Measurements from ENCODE around the gene OR10K2.

OR10K2 gene

DNA sequence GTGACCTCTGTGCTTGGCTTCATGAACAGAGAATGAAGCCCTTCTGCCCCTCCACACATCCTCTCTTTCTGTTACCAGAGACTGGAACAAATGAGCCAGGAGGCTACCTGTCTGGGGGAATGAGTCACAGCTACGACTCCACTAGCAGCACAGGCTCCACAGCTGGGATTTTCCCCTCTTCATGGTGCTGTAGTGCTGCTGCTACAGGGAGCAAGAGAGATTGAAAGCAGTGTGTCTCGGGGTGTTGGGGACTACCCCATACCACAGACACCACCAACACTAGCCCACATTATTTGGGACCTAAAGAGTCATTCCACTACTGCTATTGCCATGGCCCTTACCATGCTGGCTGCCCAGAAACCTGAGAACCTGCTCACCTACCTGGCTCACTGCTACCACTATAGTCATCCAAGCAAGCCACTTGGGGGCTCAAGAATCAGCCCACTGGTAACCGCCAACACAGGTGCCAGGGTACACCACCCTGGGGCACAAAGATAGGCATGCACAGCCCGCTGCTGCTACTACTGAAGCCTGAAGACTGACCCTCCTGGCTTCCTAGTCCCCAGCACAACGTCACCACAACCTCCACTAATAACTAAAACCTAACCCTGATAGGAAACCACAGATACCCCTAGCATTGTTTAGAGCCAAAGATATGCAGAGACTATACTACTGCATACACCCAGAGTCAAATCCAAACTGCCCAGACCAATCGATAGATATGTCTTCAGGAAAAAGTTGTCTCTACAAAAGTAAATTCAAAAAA, 54.7 kb downstream of the OR10K2 start:
- DNase-seq (ENCODE audit: low read depth in 2 of 2) = no peak

Data from fibroblast of skin of left biceps (primary cell).